HepG2 (cell line): Measurements from ENCODE around the gene AK8. TPM values are rescaled to one million over a fixed set of nuclear protein-coding genes. Genes with fewer than 3 reads are reported as not detected.

Experiments
- ATAC-seq: fragments of 200-7000 bp; cut with Tn5 transposase; 3 replicates; pipeline ENCODE4 v1.9.1; 2020; ENCODE audit warnings: mild to moderate bottlenecking, moderate library complexity
- BruUV-seq: library from RNA; stranded (reverse); fragments of 400-500 nt; replicated peaks from 2 replicates; lab custom pipeline; 2021; lab: Mats Ljungman, UMichigan
- CTCF ChIA-PET: fragments of 300-600 bp; formaldehyde crosslinking; extraction: SDS; loops from one replicate; lab custom pipeline; 2021; ENCODE audit warnings: low total read pairs, inconsistent platforms, low intra/inter-chr PET ratio; lab: Yijun Ruan, JAX
- POLR2A ChIA-PET: fragments of 350-600 bp; sonication (Branson Sonifier 250); formaldehyde crosslinking; loops from one replicate; lab custom pipeline; 2020; ENCODE audit warnings: antibody characterized with exemption, inconsistent platforms; lab: Yijun Ruan, JAX
- DNase-seq: peaks from one replicate; pipeline ENCODE4 v3.0.0-alpha.2; 2015; ENCODE audit warnings: low spot score
- FAIRE-seq: peaks from 3 replicates; lab custom pipeline; 2011; peaks lifted over from hg19 to GRCh38; lab: Jason Lieb, UNC
- H2AFZ ChIP-seq: one replicate; pipeline ENCODE4 v1.6.1; 2011; ENCODE audit warnings: low read length, inconsistent platforms
- H3K27ac ChIP-seq: fragments of 300-600 bp; 3 replicates; pipeline ENCODE4 v1.8.0; 2011; ENCODE audit warnings: mixed run types, mild to moderate bottlenecking, mixed read lengths, low read length, inconsistent platforms; ENCODE audit not compliant: insufficient read depth; ENCODE audit errors: extremely low read length
- H3K27me3 ChIP-seq, 2 experiments: fragments of 200-600 bp in 1 of 2; 2 replicates in 1 of 2; 3 replicates in 1 of 2; pipeline versions ENCODE4 v1.6.0 to v1.8.0; 2011; ENCODE audit warnings: low read length in 2 of 2, mild to moderate bottlenecking in 2 of 2, moderate library complexity in 2 of 2, inconsistent platforms in 1 of 2; ENCODE audit not compliant: insufficient read depth in 2 of 2, control insufficient read depth in 1 of 2
- H3K36me3 ChIP-seq, 2 experiments: fragments of 200-600 bp in 1 of 2; replicated peaks in 1 of 2; 2 replicates in 1 of 2; 3 replicates in 1 of 2; pipeline versions ENCODE4 v1.5.1 to v1.8.0; 2011; ENCODE audit warnings: low read length in 2 of 2, inconsistent platforms in 1 of 2; ENCODE audit not compliant: insufficient read depth in 2 of 2, control insufficient read depth in 1 of 2
- H3K4me1 ChIP-seq: 2 replicates; pipeline ENCODE4 v1.5.1; 2012; ENCODE audit warnings: low read length, inconsistent platforms; ENCODE audit not compliant: insufficient read depth
- H3K4me2 ChIP-seq: 2 replicates; pipeline ENCODE4 v1.6.0; 2011; ENCODE audit warnings: low read depth, low read length, inconsistent platforms
- H3K4me3 ChIP-seq, 3 experiments: fragments of 200-600 bp in 1 of 3; sonication (generic), shearing (Covaris generic) in 1 of 3; replicated peaks in 1 of 3; 2 replicates each; pipeline ENCODE4 v1.5.1; 2011 to 2016; ENCODE audit warnings: low read length in 3 of 3, inconsistent platforms in 2 of 3, low read depth in 2 of 3, mild to moderate bottlenecking in 2 of 3, control low read depth in 1 of 3, mixed read lengths in 1 of 3; ENCODE audit not compliant: insufficient read depth in 1 of 3
- H3K79me2 ChIP-seq: one replicate; pipeline ENCODE4 v1.6.1; 2011; ENCODE audit warnings: low read length, inconsistent platforms; ENCODE audit not compliant: insufficient read depth
- H3K9ac ChIP-seq: 2 replicates; pipeline ENCODE4 v1.6.0; 2011; ENCODE audit warnings: mild to moderate bottlenecking, low read depth, low read length, inconsistent platforms; ENCODE audit not compliant: insufficient read depth
- H3K9me3 ChIP-seq: 2 replicates; pipeline ENCODE4 v1.5.1; 2012; ENCODE audit warnings: mild to moderate bottlenecking, low read length
- H4K20me1 ChIP-seq: 2 replicates; pipeline ENCODE4 v1.6.0; 2011; ENCODE audit warnings: inconsistent platforms, mild to moderate bottlenecking, low read length, moderate library complexity; ENCODE audit not compliant: insufficient read depth
- GPN1 ChIP-seq: sonication (generic); formaldehyde crosslinking; IDR thresholded peaks from 2 replicates; pipeline ENCODE4 v1.5.1; 2020; ENCODE audit warnings: missing genetic modification reagents, borderline replicate concordance
- HNF1B ChIP-seq: sonication (generic); formaldehyde crosslinking; IDR thresholded peaks from 2 replicates; pipeline ENCODE4 v1.5.1; 2020; ENCODE audit warnings: mild to moderate bottlenecking, moderate library complexity, missing genetic modification reagents
- HNRNPUL1 ChIP-seq: fragments of 200-400 bp; formaldehyde crosslinking; IDR thresholded peaks from 2 replicates; pipeline ENCODE4 v1.6.1; 2017; ENCODE audit warnings: low read depth, mild to moderate bottlenecking, low read length, moderate library complexity
- IRF1 ChIP-seq: sonication (generic); formaldehyde crosslinking; IDR thresholded peaks from 2 replicates; pipeline ENCODE4 v1.4.0; 2020; ENCODE audit warnings: low read depth, mild to moderate bottlenecking, missing genetic modification reagents
- KDM2A ChIP-seq: sonication (generic); formaldehyde crosslinking; IDR thresholded peaks from 2 replicates; pipeline ENCODE4 v1.4.0; 2020; ENCODE audit warnings: low read depth, missing genetic modification reagents, borderline replicate concordance
- LCORL ChIP-seq, 2 experiments: fragments of 450-650 bp in 1 of 2; sonication (generic) in 1 of 2; formaldehyde crosslinking in 1 of 2; IDR thresholded peaks; 2 replicates each; pipeline versions ENCODE4 v1.5.0 to v1.6.1; 2017 to 2020; ENCODE audit warnings: antibody characterized with exemption in 1 of 2, missing genetic modification reagents in 1 of 2
- NFE2 ChIP-seq: sonication (generic); formaldehyde crosslinking; IDR thresholded peaks from 2 replicates; pipeline ENCODE4 v1.4.0; 2020; ENCODE audit warnings: missing genetic modification reagents
- NR2F1 ChIP-seq, 2 experiments: fragments of 450-650 bp in 1 of 2; formaldehyde crosslinking in 1 of 2; IDR thresholded peaks; 2 replicates each; pipeline versions ENCODE4 v1.5.0 to v1.6.1; 2016 to 2020; ENCODE audit warnings: mild to moderate bottlenecking in 1 of 2, missing compliant biosample characterization in 1 of 2, missing genetic modification reagents in 1 of 2, moderate library complexity in 1 of 2
- RFXAP ChIP-seq: sonication (generic); formaldehyde crosslinking; IDR thresholded peaks from 2 replicates; pipeline ENCODE4 v1.4.0; 2020; ENCODE audit warnings: missing genetic modification reagents, borderline replicate concordance
- SNAPC5 ChIP-seq: sonication (generic); formaldehyde crosslinking; IDR thresholded peaks from 2 replicates; pipeline ENCODE4 v1.8.1; 2023; ENCODE audit warnings: mild to moderate bottlenecking, missing genetic modification reagents, borderline replicate concordance
- ZBTB7A ChIP-seq: sonication (generic); formaldehyde crosslinking; IDR thresholded peaks from 2 replicates; pipeline ENCODE4 v1.8.0; 2022; ENCODE audit warnings: mild to moderate bottlenecking, missing genetic modification reagents
- ZEB1 ChIP-seq: IDR thresholded peaks from 2 replicates; pipeline ENCODE4 v1.6.1; 2012; ENCODE audit warnings: mild to moderate bottlenecking, low read depth, inconsistent platforms; ENCODE audit not compliant: insufficient replicate concordance
- ZNF335 ChIP-seq: sonication (generic); formaldehyde crosslinking; IDR thresholded peaks from 2 replicates; pipeline ENCODE4 v1.4.0; 2020; ENCODE audit warnings: missing genetic modification reagents
- ZNF629 ChIP-seq: sonication (generic); formaldehyde crosslinking; conservative IDR thresholded peaks from 2 replicates; pipeline ENCODE4 v1.5.0; 2020; ENCODE audit warnings: missing genetic modification reagents
- ZNF841 ChIP-seq: sonication (generic); formaldehyde crosslinking; IDR thresholded peaks from 2 replicates; pipeline ENCODE4 v1.8.1; 2023; ENCODE audit warnings: missing genetic modification reagents, borderline replicate concordance
- whole genome bisulfite sequencing: methylation state at CpG from one replicate; pipeline ENCODE4 v1.1.6; 2017; ENCODE audit warnings: low lambda C conversion rate; 5-methylcytosine and 5-hydroxymethylcytosine counted together
- in situ Hi-C: cut with HindIII; loops from 2 replicates; pipeline ENCODE4 v1.10.0; 2017; ENCODE audit warnings: low pct_unique_long_range_greater_than_20kb; ENCODE audit not compliant: extremely low pct_ligation_motif_present
- intact Hi-C: fragments of 100-400 bp; cut with micrococcal nuclease; formaldehyde crosslinking; loops from one replicate; pipeline ENCODE4 v1.10.0; 2022; ENCODE audit not compliant: unreplicated experiment
- polyA plus RNA-seq, 8 experiments: library from polyadenylated mRNA; depleted of rRNA in 3 of 8; stranded (reverse) in 7 of 8; unstranded in 1 of 8; fragments of >200 nt; fragmentation: Illumina TruSeq in 4 of 8; extraction: Trizol in 4 of 8; gene quantifications; 2 replicates each; pipeline versions ENCODE4 v1.2.1 to v1.2.3, GENCODE V29; 2011 to 2016; ENCODE audit warnings: low read depth in 4 of 8, missing spikeins in 1 of 8, mixed read lengths in 1 of 8; ENCODE audit not compliant: insufficient read depth in 1 of 8
- total RNA-seq, 5 experiments: library from RNA; depleted of rRNA; stranded (reverse); fragments of >200 nt; fragmentation: Illumina TruSeq; extraction: Trizol; gene quantifications; 2 replicates each; pipeline ENCODE4 v1.2.3, GENCODE V29; 2016; ENCODE audit warnings: low read depth in 1 of 5

Gene AK8
- total and polyA plus RNA-seq, 2 of the 13 experiments (the other 11 are each of a cell fraction or from before 2014, with no cell fraction given) = 0.11 TPM; not detected in 1

GRCh38 chr9:132801659-132802058 lies 76.4 kb downstream of the AK8 start:
- no TSS peak for BruUV-seq
- H3K9ac ChIP-seq = no peak overlapping the region
- POLR2A ChIA-PET = no interaction called here
- H3K36me3 ChIP-seq = no peaks in the 10 kb centered on the region
- H2AFZ ChIP-seq = no peak overlapping the region
- H3K4me2 ChIP-seq = no peak overlapping the region
- intact Hi-C loops (no loop called here), in situ Hi-C loops (no loop called here)
- TF ChIP-seq LCORL (IDR thresholded peaks at IDR 0.05) = no peak
- TF ChIP-seq LCORL (CRISPR knock-in tag; IDR thresholded peaks at IDR 0.05) = no peak
- TF ChIP-seq ZNF629 (CRISPR knock-in tag) = 0 out of 2 replicates have a peak, but pooled peaks have one; percentile 32
- no peak for DNase-seq
- FAIRE-seq = no peak
- H3K27me3 ChIP-seq = peaks cover 6 to 45% of the 10 kb centered on the region in 2 experiments; a peak in 4 of 5 replicates
- H3K9me3 ChIP-seq = no peaks in the 10 kb centered on the region
- CTCF ChIA-PET = no interaction called here
- ATAC-seq = no peak
- no peak overlapping the region for H3K4me3 ChIP-seq
- no peak overlapping the region for H3K27ac ChIP-seq
- no peaks in the 10 kb centered on the region for H4K20me1 ChIP-seq
- H3K79me2 ChIP-seq = no peaks in the 10 kb centered on the region
- 0% methylated on average over 1 of the region's 4 CpGs for WGBS
- H3K4me1 ChIP-seq = 0 out of 2 replicates have a peak, but pooled peaks cover 7% of the 10 kb centered on the region

GRCh38 chr9:132800038-132800648 lies 77.9 kb downstream of the AK8 start:
- no peaks in the 10 kb centered on the region for H3K36me3 ChIP-seq
- FAIRE-seq = peak; percentile 76
- H3K4me3 ChIP-seq = no peak overlapping the region
- peak; percentile 74 for ATAC-seq
- peak overlapping the region; percentile 37 for H3K4me2 ChIP-seq
- no peak overlapping the region for H3K9ac ChIP-seq
- no TSS peak for BruUV-seq
- H3K9me3 ChIP-seq = no peaks in the 10 kb centered on the region
- intact Hi-C loops (loop anchor here (1.0 kb wide), 2 partner anchors 106 to 293 kb away; no protein-coding TSS in a partner anchor), in situ Hi-C loops (no loop called here)
- peaks cover 4 to 40% of the 10 kb centered on the region in 2 experiments; a peak in 4 of 5 replicates for H3K27me3 ChIP-seq
- peaks cover 19% of the 10 kb centered on the region for H3K4me1 ChIP-seq
- CTCF ChIA-PET = interaction anchor here (0.9 to 1.6 kb wide), 5 partner anchors 32 to 388 kb away, joined by 3 to 8 read pairs (median 3); no protein-coding TSS in a partner anchor
- no peaks in the 10 kb centered on the region for H4K20me1 ChIP-seq
- no peak overlapping the region for H2AFZ ChIP-seq
- H3K79me2 ChIP-seq = no peaks in the 10 kb centered on the region
- peak; percentile 54 for DNase-seq
- no peak overlapping the region for H3K27ac ChIP-seq
- WGBS = 22% methylated on average over 20 of the region's 22 CpGs
- POLR2A ChIA-PET = no interaction called here
- TF ChIP-seq HNF1B (CRISPR knock-in tag) (0 out of 2 replicates have a peak, but pooled peaks have one; percentile 39), ZEB1 (no peak), KDM2A (CRISPR knock-in tag) (peak; percentile 60; the same call in 1 of the 2 replicates), RFXAP (CRISPR knock-in tag) (no peak), NFE2 (CRISPR knock-in tag) (no peak), ZNF841 (CRISPR knock-in tag) (no peak), ZNF335 (CRISPR knock-in tag) (0 out of 2 replicates have a peak, but pooled peaks have one; percentile 45), HNRNPUL1 (no peak), IRF1 (CRISPR knock-in tag) (no peak), ZBTB7A (no peak), NR2F1 (CRISPR knock-in tag; IDR thresholded peaks at IDR 0.05) (no peak), GPN1 (CRISPR knock-in tag) (no peak), SNAPC5 (CRISPR knock-in tag) (no peak)
